GM12878 (cell line): Measurements from ENCODE around the gene MEIOSIN.

Experiments used
- ATF7 ChIP-seq: fragments of 450-650 bp; IDR thresholded peaks from 2 replicates; pipeline ENCODE4 v1.6.1; 2016; ENCODE audit warnings: low read depth, mild to moderate bottlenecking
- BMI1 ChIP-seq: fragments of 450-650 bp; IDR thresholded peaks from 2 replicates; pipeline ENCODE4 v1.6.1; 2016; ENCODE audit warnings: mild to moderate bottlenecking, moderate library complexity, borderline replicate concordance
- EZH2 ChIP-seq: IDR thresholded peaks from 2 replicates; pipeline ENCODE4 v1.6.1; 2012; ENCODE audit warnings: low read depth, mild to moderate bottlenecking, control low read depth, inconsistent platforms, low read length, borderline replicate concordance; ENCODE audit not compliant: control insufficient read depth
- MEF2A ChIP-seq: IDR thresholded peaks from 2 replicates; pipeline ENCODE4 v1.6.1; 2011; ENCODE audit warnings: low read depth, mild to moderate bottlenecking, low read length, moderate library complexity; ENCODE audit not compliant: insufficient read depth
- POLR2A ChIP-seq: IDR thresholded peaks from 2 replicates; pipeline ENCODE4 v1.6.1; 2011; ENCODE audit warnings: low read depth, mild to moderate bottlenecking, low read length
- RAD21 ChIP-seq: IDR thresholded peaks from 2 replicates; pipeline ENCODE4 v1.6.1; 2011; ENCODE audit warnings: mild to moderate bottlenecking, low read depth, low read length, moderate library complexity; ENCODE audit not compliant: insufficient read depth
- TCF7 ChIP-seq: IDR thresholded peaks from 2 replicates; pipeline ENCODE4 v1.6.1; 2014; ENCODE audit warnings: antibody characterized with exemption, borderline replicate concordance
- YY1 ChIP-seq: IDR thresholded peaks from 2 replicates; pipeline ENCODE4 v1.6.1; 2011; ENCODE audit warnings: low read depth, mild to moderate bottlenecking, low read length
- ZNF274 ChIP-seq: IDR thresholded peaks from one replicate; pipeline ENCODE4 v1.8.0; 2011; ENCODE audit not compliant: insufficient read length, insufficient read depth
- ZSCAN29 ChIP-seq: fragments of 450-650 bp; IDR thresholded peaks from 2 replicates; pipeline ENCODE4 v1.6.1; 2017; ENCODE audit warnings: mild to moderate bottlenecking, moderate library complexity
- ZZZ3 ChIP-seq: IDR thresholded peaks from 2 replicates; pipeline ENCODE4 v1.6.1; 2011; ENCODE audit warnings: low read depth; ENCODE audit not compliant: control insufficient read depth, insufficient read length
- TF ChIP-seq, protein P1 (sequence below), 3 experiments: IDR thresholded peaks in 2 of 3; conservative IDR thresholded peaks in 1 of 3; 2 replicates each; pipeline ENCODE4 v1.5.1; 2011; ENCODE audit warnings: low read depth in 3 of 3, low read length in 3 of 3, mild to moderate bottlenecking in 3 of 3, control low read depth in 2 of 3, moderate library complexity in 2 of 3, inconsistent platforms in 1 of 3, mixed read lengths in 1 of 3; ENCODE audit not compliant: control insufficient read depth in 2 of 3, insufficient read depth in 1 of 3; ENCODE audit errors: extremely low read depth in 1 of 3
- TF ChIP-seq, protein P2 (sequence below): IDR thresholded peaks from 2 replicates; pipeline ENCODE4 v1.6.1; 2012; ENCODE audit warnings: mild to moderate bottlenecking, low read depth, low read length

DNA sequence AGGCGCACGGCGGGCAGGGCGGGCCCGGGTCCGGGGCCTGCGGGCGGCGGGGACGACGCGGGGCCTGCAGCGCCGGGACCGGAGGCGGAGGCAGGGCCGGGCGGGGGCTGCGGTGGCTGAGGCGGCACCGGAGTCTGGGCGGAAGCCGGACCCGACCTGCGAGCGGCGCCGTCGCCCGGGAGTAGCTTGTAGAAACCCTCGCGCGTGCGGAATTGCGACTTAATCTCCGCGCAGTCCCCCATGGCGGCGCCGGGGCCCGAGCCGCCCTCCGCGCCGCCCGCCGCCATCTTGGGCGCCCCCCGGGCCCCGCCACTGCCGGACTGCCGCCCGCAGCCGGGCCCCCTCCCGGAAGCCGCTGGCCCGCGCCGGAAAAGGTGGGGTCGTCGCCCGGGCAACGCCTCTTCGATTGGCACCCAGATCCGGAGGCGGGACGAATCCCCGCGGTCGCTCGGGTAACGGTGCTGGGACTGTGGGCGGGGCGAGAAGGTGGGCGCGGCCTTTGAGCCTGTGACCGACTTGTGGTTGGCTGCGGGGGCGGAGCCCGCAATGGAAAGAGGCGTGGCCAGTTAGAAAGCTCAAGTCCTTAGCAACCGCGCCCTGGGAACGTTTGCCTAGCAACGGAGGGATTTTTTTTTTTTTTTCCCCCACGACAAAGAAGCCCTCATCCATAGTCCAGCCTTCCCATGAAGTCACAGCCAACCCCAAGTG, 59.4 kb downstream of the MEIOSIN start, which contains the start of gene DMWD:
- no peak for TF ChIP-seq EZH2
- TF ChIP-seq ZNF274: no peak
- TF ChIP-seq, protein P1, sequence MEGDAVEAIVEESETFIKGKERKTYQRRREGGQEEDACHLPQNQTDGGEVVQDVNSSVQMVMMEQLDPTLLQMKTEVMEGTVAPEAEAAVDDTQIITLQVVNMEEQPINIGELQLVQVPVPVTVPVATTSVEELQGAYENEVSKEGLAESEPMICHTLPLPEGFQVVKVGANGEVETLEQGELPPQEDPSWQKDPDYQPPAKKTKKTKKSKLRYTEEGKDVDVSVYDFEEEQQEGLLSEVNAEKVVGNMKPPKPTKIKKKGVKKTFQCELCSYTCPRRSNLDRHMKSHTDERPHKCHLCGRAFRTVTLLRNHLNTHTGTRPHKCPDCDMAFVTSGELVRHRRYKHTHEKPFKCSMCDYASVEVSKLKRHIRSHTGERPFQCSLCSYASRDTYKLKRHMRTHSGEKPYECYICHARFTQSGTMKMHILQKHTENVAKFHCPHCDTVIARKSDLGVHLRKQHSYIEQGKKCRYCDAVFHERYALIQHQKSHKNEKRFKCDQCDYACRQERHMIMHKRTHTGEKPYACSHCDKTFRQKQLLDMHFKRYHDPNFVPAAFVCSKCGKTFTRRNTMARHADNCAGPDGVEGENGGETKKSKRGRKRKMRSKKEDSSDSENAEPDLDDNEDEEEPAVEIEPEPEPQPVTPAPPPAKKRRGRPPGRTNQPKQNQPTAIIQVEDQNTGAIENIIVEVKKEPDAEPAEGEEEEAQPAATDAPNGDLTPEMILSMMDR (IDR thresholded peaks at IDR 0.05 in 2 of 3, conservative IDR thresholded peaks at IDR 0.05 in 1 of 3; ENCODE audit: control insufficient read depth in 2 of 3, extremely low read depth in 1 of 3, insufficient read depth in 1 of 3, low read depth in 3 of 3, low read length in 3 of 3): no peak
- TF ChIP-seq POLR2A: peak; percentile 80
- TF ChIP-seq RAD21: no peak
- no peak for TF ChIP-seq ATF7
- TF ChIP-seq, protein P2, sequence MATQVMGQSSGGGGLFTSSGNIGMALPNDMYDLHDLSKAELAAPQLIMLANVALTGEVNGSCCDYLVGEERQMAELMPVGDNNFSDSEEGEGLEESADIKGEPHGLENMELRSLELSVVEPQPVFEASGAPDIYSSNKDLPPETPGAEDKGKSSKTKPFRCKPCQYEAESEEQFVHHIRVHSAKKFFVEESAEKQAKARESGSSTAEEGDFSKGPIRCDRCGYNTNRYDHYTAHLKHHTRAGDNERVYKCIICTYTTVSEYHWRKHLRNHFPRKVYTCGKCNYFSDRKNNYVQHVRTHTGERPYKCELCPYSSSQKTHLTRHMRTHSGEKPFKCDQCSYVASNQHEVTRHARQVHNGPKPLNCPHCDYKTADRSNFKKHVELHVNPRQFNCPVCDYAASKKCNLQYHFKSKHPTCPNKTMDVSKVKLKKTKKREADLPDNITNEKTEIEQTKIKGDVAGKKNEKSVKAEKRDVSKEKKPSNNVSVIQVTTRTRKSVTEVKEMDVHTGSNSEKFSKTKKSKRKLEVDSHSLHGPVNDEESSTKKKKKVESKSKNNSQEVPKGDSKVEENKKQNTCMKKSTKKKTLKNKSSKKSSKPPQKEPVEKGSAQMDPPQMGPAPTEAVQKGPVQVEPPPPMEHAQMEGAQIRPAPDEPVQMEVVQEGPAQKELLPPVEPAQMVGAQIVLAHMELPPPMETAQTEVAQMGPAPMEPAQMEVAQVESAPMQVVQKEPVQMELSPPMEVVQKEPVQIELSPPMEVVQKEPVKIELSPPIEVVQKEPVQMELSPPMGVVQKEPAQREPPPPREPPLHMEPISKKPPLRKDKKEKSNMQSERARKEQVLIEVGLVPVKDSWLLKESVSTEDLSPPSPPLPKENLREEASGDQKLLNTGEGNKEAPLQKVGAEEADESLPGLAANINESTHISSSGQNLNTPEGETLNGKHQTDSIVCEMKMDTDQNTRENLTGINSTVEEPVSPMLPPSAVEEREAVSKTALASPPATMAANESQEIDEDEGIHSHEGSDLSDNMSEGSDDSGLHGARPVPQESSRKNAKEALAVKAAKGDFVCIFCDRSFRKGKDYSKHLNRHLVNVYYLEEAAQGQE: no peak
- no peak for TF ChIP-seq TCF7
- peak; percentile 99 for TF ChIP-seq BMI1
- no peak for TF ChIP-seq ZSCAN29
- no peak for TF ChIP-seq ZZZ3
- TF ChIP-seq YY1: peak; percentile 96
- 0 out of 2 replicates have a peak, but pooled peaks have one; percentile 33 for TF ChIP-seq MEF2A
